Vagina (tissue), 2 donors: Measurements from ENCODE around the gene CBFA2T3. TPM values are rescaled to one million over a fixed set of nuclear protein-coding genes. Genes with fewer than 3 reads are reported as not detected.
A peak's percentile ranks its signal among the peaks of the same experiment; 100 is the strongest.

ENCODE experiments used
- DNase-seq, 2 donors: peaks; one replicate each; pipeline ENCODE4 v3.0.0-alpha.2; 2017; ENCODE audit errors: extremely low spot score in 2 of 2
- H3K27ac ChIP-seq: fragments of 200-600 bp; sonication (generic); one replicate; pipeline ENCODE4 v1.5.1; 2019
- H3K27me3 ChIP-seq: fragments of 200-600 bp; sonication (generic); one replicate; pipeline ENCODE4 v1.5.1; 2019
- H3K36me3 ChIP-seq, 2 donors: fragments of 200-600 bp; sonication (generic); one replicate each; pipeline ENCODE4 v1.5.1; 2017 to 2019
- H3K4me1 ChIP-seq: fragments of 200-600 bp; sonication (generic); one replicate; pipeline ENCODE4 v1.5.1; 2019
- H3K4me3 ChIP-seq, 2 donors: fragments of 200-600 bp; sonication (generic); 1 replicate in 1 of 2; 2 replicates in 1 of 2; pipeline ENCODE4 v1.5.1; 2016 to 2019
- H3K9me3 ChIP-seq: fragments of 200-600 bp; sonication (generic); one replicate; pipeline ENCODE4 v1.5.1; 2019
- CTCF ChIP-seq, 3 experiments: fragments of 450-650 bp in 2 of 3; fragments of 200-600 bp in 1 of 3; sonication (generic) in 1 of 3; IDR thresholded peaks; one replicate each; pipeline ENCODE4 v1.5.1; 2017 to 2019; ENCODE audit warnings: antibody characterized with exemption in 3 of 3, mild to moderate bottlenecking in 2 of 3, moderate library complexity in 2 of 3
- POLR2A ChIP-seq, 2 donors: fragments of 450-650 bp; IDR thresholded peaks; one replicate each; pipeline ENCODE4 v1.6.1; 2017; ENCODE audit warnings: antibody characterized with exemption in 2 of 2, mild to moderate bottlenecking in 2 of 2, moderate library complexity in 2 of 2
- POLR2AphosphoS5 ChIP-seq, 2 donors: sonication (generic); formaldehyde crosslinking; IDR thresholded peaks; one replicate each; pipeline ENCODE4 v1.9.0; 2017; ENCODE audit warnings: antibody characterized with exemption in 2 of 2, mild to moderate bottlenecking in 2 of 2, low read depth in 1 of 2; ENCODE audit not compliant: insufficient read depth in 1 of 2
- intact Hi-C: fragments of 100-400 bp; cut with DNase I; formaldehyde crosslinking; loops from one replicate; pipeline ENCODE4 v1.15.1; 2023
- total RNA-seq: library from RNA; depleted of rRNA; stranded (reverse); fragments of >200 nt; gene quantifications from one replicate; pipeline ENCODE4 v1.2.3, GENCODE V29; 2016

CBFA2T3 gene
- total RNA-seq, 1 donor from 2014 or later = 2.7 TPM

- intact Hi-C loops = no loop called here
- H3K4me1 ChIP-seq = peaks cover 27% of the 10 kb centered on the region
- H3K9me3 ChIP-seq = no peaks in the 10 kb centered on the region
- no peak for DNase-seq
- no peak overlapping the region for H3K27ac ChIP-seq
- no peak overlapping the region for H3K4me3 ChIP-seq
- no peaks in the 10 kb centered on the region for H3K27me3 ChIP-seq
- no peaks in the 10 kb centered on the region for H3K36me3 ChIP-seq
- no peak for TF ChIP-seq CTCF (IDR thresholded peaks at IDR 0.05)
- TF ChIP-seq POLR2AphosphoS5 (IDR thresholded peaks at IDR 0.05; ENCODE audit: insufficient read depth in 1 of 2, low read depth in 1 of 2) = no peak
- TF ChIP-seq POLR2A (IDR thresholded peaks at IDR 0.05) = no peak
Measured at GRCh38 chr16:88883946-88884345, 93.1 kb downstream of the CBFA2T3 start.

GRCh38 chr16:88883117-88883895, 93.7 kb downstream of the CBFA2T3 start:
- Histone ChIP-seq H3K36me3 (no peaks in the 10 kb centered on the region), H3K4me3 (no peak overlapping the region), H3K27me3 (no peaks in the 10 kb centered on the region), H3K4me1 (peaks cover 27% of the 10 kb centered on the region), H3K9me3 (no peaks in the 10 kb centered on the region), H3K27ac (no peak overlapping the region)
- intact Hi-C loops = no loop called here
- DNase-seq = no peak
- TF ChIP-seq POLR2AphosphoS5 (IDR thresholded peaks at IDR 0.05; ENCODE audit: insufficient read depth in 1 of 2, low read depth in 1 of 2) (no peak), CTCF (IDR thresholded peaks at IDR 0.05) (no peak), POLR2A (IDR thresholded peaks at IDR 0.05) (no peak)

GRCh38 chr16:88882358-88883030, 94.5 kb downstream of the CBFA2T3 start:
- TF ChIP-seq CTCF (IDR thresholded peaks at IDR 0.05) = no peak
- TF ChIP-seq POLR2A (IDR thresholded peaks at IDR 0.05) = no peak
- no peak for TF ChIP-seq POLR2AphosphoS5 (IDR thresholded peaks at IDR 0.05; ENCODE audit: insufficient read depth in 1 of 2, low read depth in 1 of 2)

GRCh38 chr16:88881675-88882357, 95.2 kb downstream of the CBFA2T3 start:
- peaks cover 17% of the 10 kb centered on the region for H3K4me1 ChIP-seq
- peak overlapping the region in 1 of 2 donors; percentile 7 for H3K4me3 ChIP-seq
- TF ChIP-seq POLR2A (IDR thresholded peaks at IDR 0.05) = no peak
- TF ChIP-seq POLR2AphosphoS5 (IDR thresholded peaks at IDR 0.05; ENCODE audit: insufficient read depth in 1 of 2, low read depth in 1 of 2) = no peak
- no peak for TF ChIP-seq CTCF (IDR thresholded peaks at IDR 0.05)
- no peaks in the 10 kb centered on the region for H3K9me3 ChIP-seq
- no peaks in the 10 kb centered on the region for H3K27me3 ChIP-seq
- intact Hi-C loops = no loop called here
- no peaks in the 10 kb centered on the region for H3K36me3 ChIP-seq
- no peak overlapping the region for H3K27ac ChIP-seq
- DNase-seq = no peak

More at GRCh38 chr16:88882358-88883030, 94.5 kb downstream of the CBFA2T3 start:
- Histone ChIP-seq H3K27me3 (no peaks in the 10 kb centered on the region), H3K36me3 (no peaks in the 10 kb centered on the region), H3K4me1 (peaks cover 21% of the 10 kb centered on the region), H3K27ac (no peak overlapping the region), H3K9me3 (no peaks in the 10 kb centered on the region), H3K4me3 (no peak overlapping the region)
- no peak for DNase-seq
- intact Hi-C loops = no loop called here
